OCI-LY7 (cell line): ENCODE measurements around the gene SIRT5. TPM values are rescaled to one million over a fixed set of nuclear protein-coding genes. Genes with fewer than 3 reads are reported as not detected.
A peak's percentile ranks its signal among the peaks of the same experiment; 100 is the strongest.

Source experiments
- BruUV-seq: library from RNA; stranded (reverse); fragments of 400-500 nt; replicated peaks from 2 replicates; lab custom pipeline; 2021; lab: Mats Ljungman, UMichigan
- CTCF ChIA-PET: fragments of 300-600 bp; sonication (Branson Sonifier 250); formaldehyde crosslinking; loops from one replicate; lab custom pipeline; 2022; ENCODE audit warnings: antibody characterized with exemption; ENCODE audit not compliant: unreplicated experiment; lab: Charles Lee
- POLR2A ChIA-PET: fragments of 300-600 bp; sonication (Branson Sonifier 250); formaldehyde crosslinking; loops from one replicate; lab custom pipeline; 2022; ENCODE audit warnings: antibody characterized with exemption; lab: Charles Lee
- DNase-seq: peaks from one replicate; pipeline ENCODE4 v3.0.0-alpha.2; 2015; ENCODE audit warnings: low spot score
- H2AFZ ChIP-seq: fragments of 200-600 bp; sonication (generic), shearing (Covaris generic); 2 replicates; pipeline ENCODE4 v1.6.1; 2014; ENCODE audit warnings: mild to moderate bottlenecking, antibody characterized with exemption, low read length, moderate library complexity
- H3K27ac ChIP-seq: fragments of 200-600 bp; sonication (generic); 2 replicates; pipeline ENCODE4 v1.5.1; 2014; ENCODE audit warnings: mixed run types, low read depth, mild to moderate bottlenecking, moderate library complexity, low read length, inconsistent platforms; ENCODE audit not compliant: poor library complexity, severe bottlenecking
- H3K36me3 ChIP-seq: fragments of 200-600 bp; sonication (generic); 2 replicates; pipeline ENCODE4 v1.6.1; 2014; ENCODE audit warnings: mild to moderate bottlenecking, antibody characterized with exemption, low read length, moderate library complexity, mixed read lengths; ENCODE audit not compliant: insufficient read depth
- H3K4me1 ChIP-seq: fragments of 200-600 bp; sonication (generic); 2 replicates; pipeline ENCODE4 v1.5.1; 2014; ENCODE audit warnings: mild to moderate bottlenecking, low read length; ENCODE audit not compliant: insufficient read depth, poor library complexity, severe bottlenecking
- H3K4me2 ChIP-seq: fragments of 200-600 bp; sonication (generic); 2 replicates; pipeline ENCODE4 v1.6.1; 2014; ENCODE audit warnings: mild to moderate bottlenecking, low read length
- H3K4me3 ChIP-seq: fragments of 200-600 bp; sonication (generic); 2 replicates; pipeline ENCODE4 v1.5.1; 2014; ENCODE audit warnings: mild to moderate bottlenecking, low read depth, low read length; ENCODE audit not compliant: poor library complexity, severe bottlenecking
- H3K79me2 ChIP-seq: fragments of 200-600 bp; sonication (generic); 2 replicates; pipeline ENCODE4 v1.6.1; 2016; ENCODE audit warnings: low read depth, mild to moderate bottlenecking, low read length, moderate library complexity, mixed read lengths; ENCODE audit not compliant: insufficient read depth
- H3K9me2 ChIP-seq: fragments of 200-600 bp; sonication (generic); 2 replicates; pipeline ENCODE4 v1.6.1; 2016; ENCODE audit warnings: mild to moderate bottlenecking, low read length, mixed read lengths; ENCODE audit not compliant: insufficient read depth
- H3K9me3 ChIP-seq: fragments of 200-600 bp; sonication (generic); 2 replicates; pipeline ENCODE4 v1.6.1; 2014; ENCODE audit warnings: mild to moderate bottlenecking, mixed run types, low read length, mixed read lengths
- H4K20me1 ChIP-seq: fragments of 200-600 bp; sonication (generic); 2 replicates; pipeline ENCODE4 v1.6.1; 2014; ENCODE audit warnings: mild to moderate bottlenecking, antibody characterized with exemption, low read length, moderate library complexity, mixed read lengths; ENCODE audit not compliant: insufficient read depth
- EZH2phosphoT487 ChIP-seq: fragments of 200-600 bp; sonication (generic); IDR thresholded peaks from 2 replicates; pipeline ENCODE4 v1.6.1; 2018; ENCODE audit warnings: low read depth, borderline replicate concordance, mild to moderate bottlenecking, mixed run types, antibody characterized with exemption, low read length, moderate library complexity, mixed read lengths
- intact Hi-C: fragments of 100-400 bp; cut with micrococcal nuclease; formaldehyde crosslinking; loops from one replicate; pipeline ENCODE4 v1.10.0; 2022; ENCODE audit not compliant: unreplicated experiment
- total RNA-seq, 2 experiments: library from RNA; depleted of rRNA in 1 of 2; stranded (reverse); fragments of >200 nt in 1 of 2; shearing (Covaris generic) in 1 of 2; gene quantifications; 2 replicates each; pipeline ENCODE4 v1.2.3, GENCODE V29; 2014 to 2022
- TF ChIP-seq, protein P1 (sequence below): fragments of 200-600 bp; sonication (generic); conservative IDR thresholded peaks from 2 replicates; pipeline ENCODE4 v1.5.1; 2014; ENCODE audit warnings: mild to moderate bottlenecking, antibody characterized with exemption, low read length, moderate library complexity, mixed read lengths

The SIRT5 gene
- total RNA-seq, 2 experiments from 2014 or later = 17.6 to 23.6 TPM

DNA sequence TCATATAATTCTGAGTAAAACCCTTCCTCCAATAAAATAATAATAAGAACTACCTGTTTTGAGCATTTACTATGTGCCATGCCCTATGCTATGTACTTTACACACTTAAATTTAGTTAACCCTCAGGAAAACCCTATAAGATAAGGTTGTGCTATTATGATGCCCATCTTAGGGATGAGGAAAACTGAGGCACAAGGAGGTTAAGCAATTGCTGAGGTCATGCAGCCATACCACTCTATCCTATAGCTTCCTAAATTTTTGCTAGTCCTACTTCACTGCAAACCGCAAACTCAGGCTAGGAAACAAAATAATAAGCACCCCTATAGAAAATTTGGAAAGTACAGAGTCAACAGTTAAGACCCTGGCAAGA is 48.1 kb upstream of the SIRT5 start:
- Histone ChIP-seq H3K4me2 (peak overlapping the region; percentile 96), H3K27ac (peak overlapping the region; percentile 99)

DNA sequence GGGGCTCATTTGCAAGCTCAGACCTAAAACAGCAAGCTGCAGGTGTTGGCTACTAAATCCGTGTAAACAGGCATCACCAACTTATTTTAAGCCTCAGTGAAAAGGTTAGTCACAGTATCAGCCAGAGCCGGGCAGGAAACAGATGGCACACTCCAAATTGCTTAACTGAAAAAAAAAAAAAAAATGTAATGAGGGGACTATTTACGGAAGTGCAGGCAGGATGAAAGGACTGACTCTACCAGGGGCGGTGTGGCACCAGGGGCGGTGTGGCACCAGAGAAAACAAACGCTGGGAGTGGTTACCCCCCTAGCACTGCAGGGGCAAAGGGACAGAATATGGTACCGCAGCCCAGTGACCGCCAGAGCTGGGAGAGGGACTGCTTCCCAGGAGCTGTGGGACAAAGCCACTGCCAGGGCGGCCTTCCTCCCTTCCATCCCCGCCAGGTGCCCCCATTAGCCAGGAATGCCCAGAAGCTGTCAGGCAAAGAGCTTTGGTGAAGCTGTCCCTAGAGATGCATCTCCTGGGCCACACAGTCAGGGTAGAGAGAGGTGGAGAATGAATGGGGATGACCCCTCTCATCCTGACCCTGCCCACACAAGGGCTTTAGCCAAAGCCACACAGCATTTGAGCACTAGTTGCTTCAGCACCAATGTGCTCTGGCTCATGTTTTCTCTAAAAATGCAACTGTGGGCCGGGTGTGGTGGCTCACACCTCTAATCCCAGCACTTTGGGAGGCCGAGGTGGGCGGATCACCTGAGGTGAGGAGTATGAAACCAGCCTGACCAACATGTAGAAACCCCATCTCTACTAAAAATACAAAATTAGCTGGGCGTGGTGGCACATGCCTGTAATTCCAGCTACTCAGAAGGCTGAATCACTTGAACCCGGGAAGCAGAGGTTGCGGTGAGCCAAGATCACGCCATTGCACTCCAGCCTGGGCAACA is 47.4 kb upstream of the SIRT5 start:
- TF ChIP-seq, protein P1, sequence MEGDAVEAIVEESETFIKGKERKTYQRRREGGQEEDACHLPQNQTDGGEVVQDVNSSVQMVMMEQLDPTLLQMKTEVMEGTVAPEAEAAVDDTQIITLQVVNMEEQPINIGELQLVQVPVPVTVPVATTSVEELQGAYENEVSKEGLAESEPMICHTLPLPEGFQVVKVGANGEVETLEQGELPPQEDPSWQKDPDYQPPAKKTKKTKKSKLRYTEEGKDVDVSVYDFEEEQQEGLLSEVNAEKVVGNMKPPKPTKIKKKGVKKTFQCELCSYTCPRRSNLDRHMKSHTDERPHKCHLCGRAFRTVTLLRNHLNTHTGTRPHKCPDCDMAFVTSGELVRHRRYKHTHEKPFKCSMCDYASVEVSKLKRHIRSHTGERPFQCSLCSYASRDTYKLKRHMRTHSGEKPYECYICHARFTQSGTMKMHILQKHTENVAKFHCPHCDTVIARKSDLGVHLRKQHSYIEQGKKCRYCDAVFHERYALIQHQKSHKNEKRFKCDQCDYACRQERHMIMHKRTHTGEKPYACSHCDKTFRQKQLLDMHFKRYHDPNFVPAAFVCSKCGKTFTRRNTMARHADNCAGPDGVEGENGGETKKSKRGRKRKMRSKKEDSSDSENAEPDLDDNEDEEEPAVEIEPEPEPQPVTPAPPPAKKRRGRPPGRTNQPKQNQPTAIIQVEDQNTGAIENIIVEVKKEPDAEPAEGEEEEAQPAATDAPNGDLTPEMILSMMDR = peak; percentile 55
- no peak for TF ChIP-seq EZH2phosphoT487
- H2AFZ ChIP-seq = peak overlapping the region; percentile 35; the same call in 1 of the 2 replicates
- intact Hi-C loops = loop anchor here (1.0 to 5.0 kb wide), 8 partner anchors 40 to 190 kb away; partner anchors contain the start of genes GFOD1, NOL7, RANBP9 and SIRT5
- H3K4me1 ChIP-seq = peaks cover 84% of the 10 kb centered on the region
- H3K9me2 ChIP-seq = no peaks in the 10 kb centered on the region
- H3K36me3 ChIP-seq = no peaks in the 10 kb centered on the region
- peak overlapping the region; percentile 99 for H3K27ac ChIP-seq
- TSS peak; percentile 67 for BruUV-seq
- POLR2A ChIA-PET = interaction anchor here (0.6 to 2.6 kb wide), 24 partner anchors 8 to 223 kb away, joined by 3 to 22 read pairs (median 4); partner anchors contain the start of genes GFOD1 and SIRT5
- no peaks in the 10 kb centered on the region for H3K9me3 ChIP-seq
- peak overlapping the region; percentile 96 for H3K4me2 ChIP-seq
- CTCF ChIA-PET = interaction anchor here (1.0 to 1.4 kb wide), 4 partner anchors 11 to 199 kb away, joined by 3 to 4 read pairs (median 4); no protein-coding TSS in a partner anchor
- H4K20me1 ChIP-seq = no peaks in the 10 kb centered on the region
- no peaks in the 10 kb centered on the region for H3K79me2 ChIP-seq
- DNase-seq = peak; percentile 98
- H3K4me3 ChIP-seq = peak overlapping the region; percentile 59

More for the DNA sequence above, 48.1 kb upstream of the SIRT5 start:
- H4K20me1 ChIP-seq = no peaks in the 10 kb centered on the region
- peaks cover 81% of the 10 kb centered on the region for H3K4me1 ChIP-seq
- H3K9me2 ChIP-seq = no peaks in the 10 kb centered on the region
- BruUV-seq = no TSS peak
- ChIA-PET POLR2A (interaction anchor here (0.6 to 2.6 kb wide), 24 partner anchors 8 to 222 kb away, joined by 3 to 22 read pairs (median 4); partner anchors contain the start of genes SIRT5 and TBC1D7), CTCF (interaction anchor here (1.0 to 1.4 kb wide), 5 partner anchors 11 to 198 kb away, joined by 3 to 4 read pairs (median 3); no protein-coding TSS in a partner anchor)
- peak overlapping the region; percentile 40 for H3K4me3 ChIP-seq
- intact Hi-C loops = loop anchor here (1.0 to 5.0 kb wide), 8 partner anchors 39 to 190 kb away; partner anchors contain the start of genes GFOD1, NOL7, RANBP9 and SIRT5
- no peaks in the 10 kb centered on the region for H3K36me3 ChIP-seq
- no peaks in the 10 kb centered on the region for H3K9me3 ChIP-seq
- no peak for TF ChIP-seq EZH2phosphoT487
- TF ChIP-seq, protein P1 = no peak
- no peak overlapping the region; the same call in 1 of the 2 replicates for H2AFZ ChIP-seq
- DNase-seq = no peak
- no peaks in the 10 kb centered on the region for H3K79me2 ChIP-seq
